Thyroid gland (tissue), 4 donors: ENCODE measurements around the gene CTU1.

Source experiments
- POLR2A ChIP-seq, 2 donors: fragments of 450-650 bp; IDR thresholded peaks; one replicate each; pipeline ENCODE4 v1.6.1; 2017; ENCODE audit warnings: antibody characterized with exemption in 2 of 2, mild to moderate bottlenecking in 2 of 2, moderate library complexity in 1 of 2
- TF ChIP-seq, protein P1 (sequence below), 6 experiments: fragments of 200-600 bp in 3 of 6; fragments of 450-650 bp in 3 of 6; sonication (generic) in 3 of 6; IDR thresholded peaks; one replicate each; pipeline ENCODE4 v1.5.1; 2016 to 2019; ENCODE audit warnings: antibody characterized with exemption in 6 of 6, mild to moderate bottlenecking in 2 of 6, inconsistent platforms in 1 of 6, moderate library complexity in 1 of 6

DNA sequence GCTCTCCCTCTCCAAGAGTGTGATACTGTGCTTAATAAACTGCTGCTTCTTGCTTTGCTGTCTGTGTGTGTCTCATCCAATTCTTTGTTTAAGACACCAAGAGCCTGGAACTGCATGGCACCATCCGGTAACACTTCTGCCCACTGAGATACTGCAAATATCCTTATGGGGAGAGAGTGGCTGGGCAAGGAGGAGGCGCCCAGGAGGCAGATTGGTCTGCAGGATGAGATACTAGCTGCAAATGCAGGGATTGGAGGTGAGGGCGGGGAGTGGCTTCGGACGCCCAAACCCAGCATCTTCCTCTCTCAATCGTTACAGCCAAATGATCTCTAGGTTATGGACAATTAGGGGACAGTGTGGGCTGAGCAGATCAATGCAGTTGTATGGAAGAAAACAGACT is 32.2 kb upstream of the CTU1 start:
- TF ChIP-seq, protein P1, sequence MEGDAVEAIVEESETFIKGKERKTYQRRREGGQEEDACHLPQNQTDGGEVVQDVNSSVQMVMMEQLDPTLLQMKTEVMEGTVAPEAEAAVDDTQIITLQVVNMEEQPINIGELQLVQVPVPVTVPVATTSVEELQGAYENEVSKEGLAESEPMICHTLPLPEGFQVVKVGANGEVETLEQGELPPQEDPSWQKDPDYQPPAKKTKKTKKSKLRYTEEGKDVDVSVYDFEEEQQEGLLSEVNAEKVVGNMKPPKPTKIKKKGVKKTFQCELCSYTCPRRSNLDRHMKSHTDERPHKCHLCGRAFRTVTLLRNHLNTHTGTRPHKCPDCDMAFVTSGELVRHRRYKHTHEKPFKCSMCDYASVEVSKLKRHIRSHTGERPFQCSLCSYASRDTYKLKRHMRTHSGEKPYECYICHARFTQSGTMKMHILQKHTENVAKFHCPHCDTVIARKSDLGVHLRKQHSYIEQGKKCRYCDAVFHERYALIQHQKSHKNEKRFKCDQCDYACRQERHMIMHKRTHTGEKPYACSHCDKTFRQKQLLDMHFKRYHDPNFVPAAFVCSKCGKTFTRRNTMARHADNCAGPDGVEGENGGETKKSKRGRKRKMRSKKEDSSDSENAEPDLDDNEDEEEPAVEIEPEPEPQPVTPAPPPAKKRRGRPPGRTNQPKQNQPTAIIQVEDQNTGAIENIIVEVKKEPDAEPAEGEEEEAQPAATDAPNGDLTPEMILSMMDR (IDR thresholded peaks at IDR 0.05): no peak
- no peak for TF ChIP-seq POLR2A (IDR thresholded peaks at IDR 0.05)
